ELR (cell line): Measurements from ENCODE around the gene NMUR1.

Experiments used
- DNase-seq: peaks from one replicate; pipeline ENCODE4 v3.0.0-alpha.2; 2015; ENCODE audit warnings: low read depth

NMUR1 gene

GRCh38 chr2:231483398-231484329 is 46.6 kb downstream of the NMUR1 start:
- peak; percentile 46 for DNase-seq

GRCh38 chr2:231482806-231483391 is 47.3 kb downstream of the NMUR1 start:
- peak; percentile 77 for DNase-seq

DNA sequence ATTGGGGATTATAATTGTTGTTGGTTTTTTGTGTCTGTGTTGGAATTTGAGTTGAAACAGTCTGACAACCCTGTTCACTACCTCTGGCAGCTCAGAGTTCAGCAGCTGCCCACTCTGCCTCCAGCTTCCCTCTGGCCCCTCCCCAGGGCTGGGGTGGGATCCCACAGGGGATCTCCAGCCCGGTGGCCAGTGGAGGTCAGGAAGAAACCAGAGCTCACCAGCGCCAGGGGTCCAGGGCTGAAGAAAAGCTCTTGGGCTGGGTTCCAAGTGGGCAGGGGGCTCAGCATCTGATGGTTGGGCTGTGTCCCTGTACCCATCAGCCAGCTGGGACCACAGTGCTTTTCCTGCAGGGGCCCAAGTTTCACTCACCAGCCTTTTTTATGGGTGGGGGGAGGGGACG is 49.5 kb downstream of the NMUR1 start:
- DNase-seq: no peak

GRCh38 chr2:231479455-231479854 is 50.8 kb downstream of the NMUR1 start:
- no peak for DNase-seq

- no peak for DNase-seq
These were observed 53.3 kb downstream of the NMUR1 start for GRCh38 chr2:231476920-231477319.

- DNase-seq: no peak
These were observed 54.3 kb downstream of the NMUR1 start for GRCh38 chr2:231475965-231476364.
